GM06990 (cell line): ENCODE measurements around the gene PHOSPHO1.
"Not testable (repeated sequence)": the region's sequence is repeated elsewhere in the genome, so short reads cannot be mapped to it uniquely, and the experiment has no call there.

Source experiments
- DNase-seq: peaks from one replicate; pipeline ENCODE4 v3.0.0-alpha.2; 2011; ENCODE audit not compliant: insufficient read length; ENCODE audit errors: extremely low read depth
- H3K27me3 ChIP-seq: replicated peaks from 2 replicates; pipeline ENCODE4 v1.6.0; 2011; ENCODE audit warnings: low read length; ENCODE audit not compliant: control insufficient read depth, insufficient read depth
- H3K36me3 ChIP-seq: 2 replicates; pipeline ENCODE4 v1.5.1; 2011; ENCODE audit warnings: low read length; ENCODE audit not compliant: control insufficient read depth, insufficient read depth
- H3K4me3 ChIP-seq: replicated peaks from 2 replicates; pipeline ENCODE4 v1.5.1; 2011; ENCODE audit warnings: low read depth, mild to moderate bottlenecking, control low read depth, low read length
- CTCF ChIP-seq: IDR thresholded peaks from 2 replicates; pipeline ENCODE4 v1.5.1; 2011; ENCODE audit warnings: low read length, control low read depth, mild to moderate bottlenecking, inconsistent platforms; ENCODE audit not compliant: insufficient read depth, poor library complexity, severe bottlenecking

The PHOSPHO1 gene

GRCh38 chr17:49191409-49191916 is 39.1 kb downstream of the PHOSPHO1 start:
- peak overlapping the region; percentile 75 for H3K4me3 ChIP-seq
- no peaks in the 10 kb centered on the region for H3K27me3 ChIP-seq
- H3K36me3 ChIP-seq = no peaks in the 10 kb centered on the region
- TF ChIP-seq CTCF = no peak
- no peak for DNase-seq

GRCh38 chr17:49190932-49191331 is 39.7 kb downstream of the PHOSPHO1 start:
- TF ChIP-seq CTCF = no peak
- Histone ChIP-seq H3K4me3 (no peak overlapping the region), H3K27me3 (no peaks in the 10 kb centered on the region), H3K36me3 (no peaks in the 10 kb centered on the region)
- DNase-seq = no peak

DNA sequence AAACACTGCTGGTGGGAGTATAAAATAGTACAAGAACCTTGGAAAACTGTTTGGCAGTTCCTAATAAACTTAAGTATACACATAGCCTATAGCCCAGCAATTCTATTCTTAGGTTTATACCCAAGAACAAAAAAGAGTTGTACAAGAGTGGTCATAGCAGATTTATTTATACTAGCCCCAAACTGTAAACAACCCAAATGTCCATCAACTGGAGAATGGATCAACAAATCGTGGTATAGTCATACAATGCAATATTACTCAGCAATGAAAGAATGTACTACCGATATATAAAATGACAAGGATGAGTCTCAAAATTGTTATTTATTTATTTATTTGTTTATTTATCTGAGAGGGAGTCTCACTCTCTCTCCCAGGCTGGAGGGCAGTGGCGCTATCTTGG is 43.3 kb downstream of the PHOSPHO1 start:
- H3K36me3 ChIP-seq = no peaks in the 10 kb centered on the region
- TF ChIP-seq CTCF = no peak

GRCh38 chr17:49185381-49185780 is 45.2 kb downstream of the PHOSPHO1 start:
- DNase-seq, H3K36me3 ChIP-seq, H3K4me3 ChIP-seq, H3K27me3 ChIP-seq: not testable (repeated sequence)

More for the DNA sequence above, 43.3 kb downstream of the PHOSPHO1 start:
- Histone ChIP-seq H3K27me3 (no peaks in the 10 kb centered on the region), H3K4me3 (no peak overlapping the region)
- no peak for DNase-seq

DNA sequence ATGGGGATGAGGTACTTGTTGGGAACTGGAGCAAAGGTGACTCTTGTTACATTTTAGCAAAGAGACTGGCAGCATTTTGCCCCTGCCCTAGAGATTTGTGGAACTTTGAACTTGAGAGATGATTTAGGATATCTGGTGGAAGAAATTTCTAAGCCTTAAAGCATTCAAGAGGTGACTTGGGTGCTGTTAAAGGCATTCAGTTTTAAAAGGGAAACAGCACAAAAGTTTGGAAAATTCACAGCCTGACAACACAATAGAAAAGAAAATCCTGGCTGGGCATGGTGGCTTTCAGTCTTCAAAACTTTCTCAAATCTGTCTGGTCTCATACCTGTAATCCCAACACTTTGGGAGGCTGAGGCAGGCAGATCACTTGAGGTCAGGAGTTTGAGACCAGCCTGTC is 46.1 kb downstream of the PHOSPHO1 start:
- H3K27me3 ChIP-seq, H3K4me3 ChIP-seq: not testable (repeated sequence)

DNA sequence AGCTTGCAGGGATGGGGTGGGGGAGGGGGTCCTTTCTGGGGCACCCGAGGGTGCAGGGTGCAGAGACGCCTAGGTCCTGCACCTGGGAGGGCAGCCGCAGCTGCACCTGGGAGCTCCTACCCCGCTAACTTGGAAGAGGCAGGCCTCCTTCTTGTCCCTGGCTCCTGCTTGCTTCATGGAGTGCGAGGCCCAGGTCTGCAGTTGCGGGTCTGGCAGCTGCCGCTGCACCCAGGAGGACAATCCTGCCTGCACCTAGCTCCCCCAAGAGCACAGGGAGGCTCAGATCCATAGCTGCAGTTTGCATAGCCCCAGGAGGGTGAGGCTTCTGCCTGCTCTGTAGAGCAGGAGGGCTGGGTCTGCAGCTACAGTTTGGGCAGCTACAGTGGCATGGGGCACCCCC is 46.8 kb downstream of the PHOSPHO1 start:
- Histone ChIP-seq H3K4me3 (no peak overlapping the region), H3K27me3 (no peaks in the 10 kb centered on the region), H3K36me3 (no peaks in the 10 kb centered on the region)
- DNase-seq = no peak
- TF ChIP-seq CTCF = no peak

More for the DNA sequence above, 46.1 kb downstream of the PHOSPHO1 start:
- not testable (repeated sequence) for H3K36me3 ChIP-seq, DNase-seq

DNA sequence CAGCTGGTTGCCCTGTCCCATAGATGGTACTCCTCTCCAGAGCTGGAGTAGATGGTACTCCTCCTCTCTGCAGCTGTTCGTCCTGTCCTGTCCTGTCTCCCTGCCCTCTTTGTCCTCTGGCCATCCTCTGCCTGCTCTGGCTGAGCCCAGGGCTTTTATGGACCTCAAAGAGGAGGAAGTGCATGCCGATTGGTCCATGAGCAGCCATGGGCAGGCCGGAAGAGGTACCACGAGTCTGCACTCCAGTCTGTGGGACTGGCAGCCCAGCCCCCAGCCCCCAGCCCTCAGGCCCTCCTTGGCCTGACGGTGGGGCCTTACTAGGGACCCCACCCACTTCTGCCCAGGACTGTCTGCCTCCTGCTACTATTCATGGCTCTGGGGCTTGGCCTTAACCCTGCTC is 47.2 kb downstream of the PHOSPHO1 start:
- DNase-seq = no peak
- Histone ChIP-seq H3K4me3 (no peak overlapping the region), H3K36me3 (no peaks in the 10 kb centered on the region), H3K27me3 (no peaks in the 10 kb centered on the region)
- TF ChIP-seq CTCF = no peak
